ENCODE data around the gene EYS.

EYS gene

DNA sequence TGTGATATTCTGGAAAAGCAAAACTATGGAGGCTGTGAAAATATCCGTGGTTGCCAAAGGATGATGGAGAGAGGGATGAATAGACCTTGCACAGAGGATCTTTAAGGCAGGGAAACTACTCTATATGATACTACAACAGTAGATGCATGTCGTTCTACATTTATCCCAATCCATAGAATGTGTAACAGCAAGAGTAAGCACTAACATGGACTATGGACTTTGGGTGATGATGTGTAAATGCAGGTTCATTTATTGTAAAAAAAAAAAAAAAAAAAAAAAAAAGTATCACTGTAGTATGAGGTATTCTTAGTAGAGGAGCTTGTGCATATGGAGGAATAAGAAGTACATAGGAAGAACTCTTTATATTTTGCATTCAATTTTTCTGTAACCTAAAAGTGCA is 1563.9 kb downstream of the EYS start:
- H3K4me3 ChIP-seq (ENCODE audit: low read length) = no peak overlapping the region
- no peaks in the 10 kb centered on the region for H3K9me2 ChIP-seq (replicated peaks; ENCODE audit: insufficient read depth, low read length)
- H3K27ac ChIP-seq (ENCODE audit: low read length) = no peak overlapping the region
- H2AFZ ChIP-seq (ENCODE audit: low read length) = no peak overlapping the region
- no peak overlapping the region for H3K4me2 ChIP-seq (ENCODE audit: low read depth, low read length)
- no peaks in the 10 kb centered on the region for H3F3A ChIP-seq (ENCODE audit: insufficient read depth, low read length)
- H3K79me2 ChIP-seq (ENCODE audit: low read length) = no peaks in the 10 kb centered on the region
- no peaks in the 10 kb centered on the region for H3K36me3 ChIP-seq (replicated peaks; ENCODE audit: insufficient read depth, low read length)
- no peaks in the 10 kb centered on the region for H3K4me1 ChIP-seq (ENCODE audit: low read length)
- no peak overlapping the region for H3K9ac ChIP-seq (ENCODE audit: low read length)
- DNase-seq = no peak
- no peaks in the 10 kb centered on the region for H3K9me3 ChIP-seq (replicated peaks; ENCODE audit: insufficient read depth, low read length)
- TF ChIP-seq, protein P1, sequence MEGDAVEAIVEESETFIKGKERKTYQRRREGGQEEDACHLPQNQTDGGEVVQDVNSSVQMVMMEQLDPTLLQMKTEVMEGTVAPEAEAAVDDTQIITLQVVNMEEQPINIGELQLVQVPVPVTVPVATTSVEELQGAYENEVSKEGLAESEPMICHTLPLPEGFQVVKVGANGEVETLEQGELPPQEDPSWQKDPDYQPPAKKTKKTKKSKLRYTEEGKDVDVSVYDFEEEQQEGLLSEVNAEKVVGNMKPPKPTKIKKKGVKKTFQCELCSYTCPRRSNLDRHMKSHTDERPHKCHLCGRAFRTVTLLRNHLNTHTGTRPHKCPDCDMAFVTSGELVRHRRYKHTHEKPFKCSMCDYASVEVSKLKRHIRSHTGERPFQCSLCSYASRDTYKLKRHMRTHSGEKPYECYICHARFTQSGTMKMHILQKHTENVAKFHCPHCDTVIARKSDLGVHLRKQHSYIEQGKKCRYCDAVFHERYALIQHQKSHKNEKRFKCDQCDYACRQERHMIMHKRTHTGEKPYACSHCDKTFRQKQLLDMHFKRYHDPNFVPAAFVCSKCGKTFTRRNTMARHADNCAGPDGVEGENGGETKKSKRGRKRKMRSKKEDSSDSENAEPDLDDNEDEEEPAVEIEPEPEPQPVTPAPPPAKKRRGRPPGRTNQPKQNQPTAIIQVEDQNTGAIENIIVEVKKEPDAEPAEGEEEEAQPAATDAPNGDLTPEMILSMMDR (IDR thresholded peaks at IDR 0.05; ENCODE audit: low read length) = no peak
- TF ChIP-seq EZH2phosphoT487 (IDR thresholded peaks at IDR 0.05; ENCODE audit: low read length) (no peak), EZH2 (optimal IDR thresholded peaks at IDR 0.05; ENCODE audit: low read depth, low read length) (no peak)
- no peaks in the 10 kb centered on the region for H4K20me1 ChIP-seq (ENCODE audit: insufficient read depth, low read length)
- no peaks in the 10 kb centered on the region for H3K27me3 ChIP-seq (replicated peaks; ENCODE audit: insufficient read depth, low read length)

- Histone ChIP-seq H3F3A (ENCODE audit: insufficient read depth, low read length) (no peaks in the 10 kb centered on the region), H3K79me2 (ENCODE audit: low read length) (no peaks in the 10 kb centered on the region)
- DNase-seq = no peak
These were observed 1565.3 kb downstream of the EYS start for GRCh38 chr6:64141680-64142079.

GRCh38 chr6:64128301-64129024 is 1578.6 kb downstream of the EYS start:
- Histone ChIP-seq H3K4me1 (ENCODE audit: low read length) (no peaks in the 10 kb centered on the region), H3K4me2 (ENCODE audit: low read depth, low read length) (no peak overlapping the region), H3K27me3 (replicated peaks; ENCODE audit: insufficient read depth, low read length) (no peaks in the 10 kb centered on the region), H3K9me2 (replicated peaks; ENCODE audit: insufficient read depth, low read length) (no peaks in the 10 kb centered on the region), H3K9ac (ENCODE audit: low read length) (no peak overlapping the region), H4K20me1 (ENCODE audit: insufficient read depth, low read length) (no peaks in the 10 kb centered on the region), H3K27ac (ENCODE audit: low read length) (no peak overlapping the region), H3F3A (ENCODE audit: insufficient read depth, low read length) (no peaks in the 10 kb centered on the region), H3K36me3 (replicated peaks; ENCODE audit: insufficient read depth, low read length) (no peaks in the 10 kb centered on the region), H3K9me3 (replicated peaks; ENCODE audit: insufficient read depth, low read length) (no peaks in the 10 kb centered on the region), H3K79me2 (ENCODE audit: low read length) (no peaks in the 10 kb centered on the region), H3K4me3 (ENCODE audit: low read length) (no peak overlapping the region), H2AFZ (ENCODE audit: low read length) (no peak overlapping the region)
- TF ChIP-seq EZH2 (optimal IDR thresholded peaks at IDR 0.05; ENCODE audit: low read depth, low read length) (no peak), EZH2phosphoT487 (IDR thresholded peaks at IDR 0.05; ENCODE audit: low read length) (no peak)
- TF ChIP-seq, protein P1 (IDR thresholded peaks at IDR 0.05; ENCODE audit: low read length) = no peak
- DNase-seq = no peak

More at GRCh38 chr6:64141680-64142079, 1565.3 kb downstream of the EYS start:
- H3K27me3 ChIP-seq (replicated peaks; ENCODE audit: insufficient read depth, low read length) = no peaks in the 10 kb centered on the region
- H3K9ac ChIP-seq (ENCODE audit: low read length) = no peak overlapping the region
- TF ChIP-seq EZH2phosphoT487 (IDR thresholded peaks at IDR 0.05; ENCODE audit: low read length) (no peak), EZH2 (optimal IDR thresholded peaks at IDR 0.05; ENCODE audit: low read depth, low read length) (no peak)
- TF ChIP-seq, protein P1 (IDR thresholded peaks at IDR 0.05; ENCODE audit: low read length) = no peak
- H3K4me2 ChIP-seq (ENCODE audit: low read depth, low read length) = no peak overlapping the region
- no peaks in the 10 kb centered on the region for H3K9me2 ChIP-seq (replicated peaks; ENCODE audit: insufficient read depth, low read length)
- no peak overlapping the region for H2AFZ ChIP-seq (ENCODE audit: low read length)
- H3K9me3 ChIP-seq (replicated peaks; ENCODE audit: insufficient read depth, low read length) = no peaks in the 10 kb centered on the region
- no peak overlapping the region for H3K4me3 ChIP-seq (ENCODE audit: low read length)
- H3K36me3 ChIP-seq (replicated peaks; ENCODE audit: insufficient read depth, low read length) = no peaks in the 10 kb centered on the region
- no peaks in the 10 kb centered on the region for H4K20me1 ChIP-seq (ENCODE audit: insufficient read depth, low read length)
- no peaks in the 10 kb centered on the region for H3K4me1 ChIP-seq (ENCODE audit: low read length)
- H3K27ac ChIP-seq (ENCODE audit: low read length) = no peak overlapping the region

All from MM.1S (cell line).